A549 (cell line): Measurements from ENCODE around the gene MYMK. TPM values are rescaled to one million over a fixed set of nuclear protein-coding genes. Genes with fewer than 3 reads are reported as not detected.

Source experiments
- ATAC-seq, 2 experiments: fragments of 200-7000 bp in 1 of 2; fragments of >200 bp in 1 of 2; cut with Nextera tagmentation in 1 of 2; cut with Tn5 transposase in 1 of 2; 3 replicates each; pipeline versions ENCODE4 v1.8.0 to v1.9.1; 2018 to 2020; ENCODE audit warnings: mild to moderate bottlenecking in 1 of 2, moderate library complexity in 1 of 2
- CTCF ChIA-PET: fragments of 300-600 bp; sonication (Branson Sonifier 250); formaldehyde crosslinking; extraction: SDS; loops from one replicate; lab custom pipeline; 2021; ENCODE audit warnings: antibody characterized with exemption, inconsistent platforms; lab: Yijun Ruan, JAX
- POLR2A ChIA-PET: fragments of 350-600 bp; formaldehyde crosslinking; extraction: SDS; loops from one replicate; lab custom pipeline; 2021; ENCODE audit warnings: antibody characterized with exemption, inconsistent platforms; lab: Yijun Ruan, JAX
- DNase-seq, 2 experiments: peaks; one replicate each; pipeline versions ENCODE4 v3.0.0 to v3.0.0-alpha.2; 2011 to 2016; ENCODE audit warnings: low read depth in 1 of 2, low spot score in 1 of 2
- FAIRE-seq: peaks from 2 replicates; lab custom pipeline; 2011; peaks lifted over from hg19 to GRCh38; lab: Jason Lieb, UNC
- H3K27ac ChIP-seq, 2 experiments: fragments of >200 bp; sonication (Bioruptor Twin); formaldehyde crosslinking; 3 replicates each; pipeline ENCODE4 v1.5.1; 2016 to 2017
- H3K4me1 ChIP-seq: fragments of >200 bp; sonication (Bioruptor Twin); formaldehyde crosslinking; 3 replicates; pipeline ENCODE4 v1.6.1; 2016
- H3K4me2 ChIP-seq: fragments of >200 bp; sonication (Bioruptor Twin); formaldehyde crosslinking; 3 replicates; pipeline ENCODE4 v1.6.1; 2016
- H3K4me3 ChIP-seq: fragments of >200 bp; sonication (Bioruptor Twin); formaldehyde crosslinking; 3 replicates; pipeline ENCODE4 v1.5.1; 2016
- H3K9me3 ChIP-seq: fragments of >200 bp; sonication (Bioruptor Twin); formaldehyde crosslinking; 3 replicates; pipeline ENCODE4 v1.6.1; 2016
- BHLHE40 ChIP-seq: IDR thresholded peaks from 2 replicates; pipeline ENCODE4 v1.6.1; 2012; ENCODE audit warnings: low read depth, low read length, inconsistent platforms
- CBX2 ChIP-seq: fragments of 200-600 bp; sonication (generic); IDR thresholded peaks from 2 replicates; pipeline ENCODE4 v1.6.1; 2016; ENCODE audit warnings: low read depth, mild to moderate bottlenecking, borderline replicate concordance
- CBX8 ChIP-seq: fragments of 200-600 bp; sonication (generic); IDR thresholded peaks from 2 replicates; pipeline ENCODE4 v1.6.1; 2016
- EHF ChIP-seq: fragments of 250-450 bp; sonication (Bioruptor Pico); IDR thresholded peaks from 2 replicates; pipeline ENCODE4 v1.5.0; 2020; ENCODE audit warnings: mild to moderate bottlenecking
- FOSB ChIP-seq: fragments of 250-450 bp; sonication (Bioruptor Pico); IDR thresholded peaks from 2 replicates; pipeline ENCODE4 v1.5.0; 2020; ENCODE audit warnings: mild to moderate bottlenecking, moderate library complexity
- GATA3 ChIP-seq: IDR thresholded peaks from 2 replicates; pipeline ENCODE4 v1.6.1; 2012; ENCODE audit warnings: borderline replicate concordance
- HEYL ChIP-seq: fragments of 250-450 bp; sonication (Bioruptor Pico); IDR thresholded peaks from 2 replicates; pipeline ENCODE4 v1.8.0; 2021; ENCODE audit warnings: mild to moderate bottlenecking, moderate library complexity
- HOXB13 ChIP-seq: fragments of 250-450 bp; sonication (Bioruptor Pico); IDR thresholded peaks from 2 replicates; pipeline ENCODE4 v1.5.0; 2020; ENCODE audit warnings: low read depth, mild to moderate bottlenecking, moderate library complexity
- JUN ChIP-seq, 2 experiments: fragments of >200 bp; sonication (Bioruptor Twin); formaldehyde crosslinking; IDR thresholded peaks; 2 replicates in 1 of 2; 3 replicates in 1 of 2; pipeline ENCODE4 v1.6.1; 2016 to 2017
- JUNB ChIP-seq: fragments of >200 bp; sonication (Bioruptor Twin); formaldehyde crosslinking; IDR thresholded peaks from 2 replicates; pipeline ENCODE4 v1.6.1; 2016
- KDM1A ChIP-seq: fragments of 200-600 bp; sonication (generic); IDR thresholded peaks from 2 replicates; pipeline ENCODE4 v1.6.1; 2016; ENCODE audit warnings: low read depth, mild to moderate bottlenecking
- NPAS2 ChIP-seq: fragments of 250-450 bp; sonication (Bioruptor Pico); IDR thresholded peaks from 2 replicates; pipeline ENCODE4 v1.8.0; 2022; ENCODE audit warnings: mild to moderate bottlenecking, moderate library complexity, borderline replicate concordance
- PHF8 ChIP-seq: fragments of 200-600 bp; sonication (generic); IDR thresholded peaks from 2 replicates; pipeline ENCODE4 v1.6.1; 2016; ENCODE audit warnings: low read depth, mild to moderate bottlenecking, antibody characterized with exemption, moderate library complexity, borderline replicate concordance
- POLR2A ChIP-seq: IDR thresholded peaks from 2 replicates; pipeline ENCODE4 v1.6.1; 2012; ENCODE audit warnings: mild to moderate bottlenecking, low read length
- POLR2AphosphoS2 ChIP-seq: conservative IDR thresholded peaks from 2 replicates; pipeline ENCODE4 v1.6.1; 2012; ENCODE audit warnings: low read length, improper control_type of control experiment, inconsistent platforms
- TP53 ChIP-seq: fragments of 250-450 bp; sonication (Bioruptor Pico); IDR thresholded peaks from 2 replicates; pipeline ENCODE4 v1.5.0; 2021; ENCODE audit warnings: mild to moderate bottlenecking, moderate library complexity
- ZC3H11A ChIP-seq: fragments of 450-650 bp; IDR thresholded peaks from 2 replicates; pipeline ENCODE4 v1.6.1; 2014; ENCODE audit warnings: antibody characterized with exemption, mild to moderate bottlenecking
- ZFP36 ChIP-seq: fragments of 450-650 bp; IDR thresholded peaks from 2 replicates; pipeline ENCODE4 v1.6.1; 2014; ENCODE audit warnings: borderline replicate concordance; ENCODE audit not compliant: partially characterized antibody
- ZNF302 ChIP-seq: fragments of 250-450 bp; sonication (Bioruptor Pico); IDR thresholded peaks from 2 replicates; pipeline ENCODE4 v1.9.0; 2021; ENCODE audit warnings: inconsistent platforms, mild to moderate bottlenecking, moderate library complexity
- WGBS: methylation state at CpG from one replicate; pipeline ENCODE4 v1.1.6; 2017; ENCODE audit errors: missing lambda C conversion rate; 5-methylcytosine and 5-hydroxymethylcytosine counted together
- polyA plus RNA-seq, 4 experiments: library from polyadenylated mRNA; depleted of rRNA in 3 of 4; stranded (reverse); fragments of >200 nt; fragmentation: RNase III in 1 of 4; extraction: RNeasy Plus Mini Kit Qiagen cat#74134 plus additional on column Dnase treatment in 1 of 4; gene quantifications; 2 replicates in 3 of 4; 3 replicates in 1 of 4; pipeline ENCODE4 v1.2.3, GENCODE V29; 2011 to 2017
- TF ChIP-seq, protein P1 (sequence below): IDR thresholded peaks from 2 replicates; pipeline ENCODE4 v1.6.1; 2012
- TF ChIP-seq, protein P2 (sequence below): fragments of 150-350 bp; IDR thresholded peaks from 2 replicates; pipeline ENCODE4 v1.6.1; 2014; ENCODE audit warnings: low read depth, mild to moderate bottlenecking, low read length
- TF ChIP-seq, protein P3 (sequence below): fragments of >200 bp; sonication (Bioruptor Twin); formaldehyde crosslinking; IDR thresholded peaks from 2 replicates; pipeline ENCODE4 v1.6.1; 2016

The MYMK gene
- polyA plus RNA-seq, 2 of the 4 experiments (the other 2 are of a cell fraction) = not detected

DNA sequence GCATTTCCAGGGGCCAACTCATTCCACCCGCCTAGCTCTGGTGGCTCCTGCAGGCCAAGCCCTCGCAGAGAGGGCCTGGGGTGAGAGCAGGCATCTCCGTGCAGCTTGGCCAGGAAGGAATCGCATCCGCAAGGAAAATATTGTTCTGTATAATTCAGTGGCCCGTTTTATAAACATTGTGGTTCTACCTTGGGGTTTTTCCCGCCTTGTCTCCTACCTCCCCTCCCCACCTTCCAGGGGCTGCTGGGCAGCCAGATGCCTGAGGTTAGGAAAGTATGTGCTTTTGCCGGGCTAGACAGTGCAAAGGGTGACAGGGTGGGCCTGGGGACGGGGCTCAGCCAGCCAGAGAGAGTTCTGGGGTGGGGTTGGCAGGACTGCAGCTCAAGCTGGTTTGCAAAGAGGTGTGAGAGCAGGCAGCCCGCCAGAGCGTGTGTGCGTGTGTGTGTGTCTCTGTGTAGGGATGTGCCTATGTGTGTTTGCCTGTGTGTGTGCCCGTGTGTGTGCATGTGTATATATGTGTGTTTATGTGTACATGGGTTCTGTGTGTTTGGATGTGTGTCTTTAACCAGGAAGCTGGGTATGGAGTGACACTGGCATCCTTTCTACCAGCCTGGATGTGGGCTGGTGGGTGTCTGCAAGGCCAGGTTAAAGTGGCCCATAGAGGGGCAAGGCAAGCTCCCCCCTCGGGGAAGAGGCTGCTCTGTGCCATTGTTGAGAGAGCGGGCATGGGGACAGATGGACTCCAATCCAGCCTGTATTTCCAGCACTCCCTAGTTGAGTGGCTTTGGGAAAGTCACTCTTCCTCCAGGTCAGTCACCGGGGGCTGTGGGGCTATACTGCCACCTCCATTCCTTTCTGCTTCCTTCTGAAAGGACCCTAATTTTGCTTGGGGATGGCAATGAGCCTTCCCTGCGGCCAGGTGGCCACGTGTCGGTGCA is 35.2 kb downstream of the MYMK start (continued):
- no peak for TF ChIP-seq ZC3H11A

GRCh38 chr9:133488686-133489252 is 36.0 kb downstream of the MYMK start:
- TF ChIP-seq PHF8 (no peak), HEYL (CRISPR knock-in tag) (no peak), KDM1A (no peak), POLR2AphosphoS2 (no peak), NPAS2 (CRISPR knock-in tag) (no peak), EHF (CRISPR knock-in tag) (no peak), POLR2A (no peak)
- TF ChIP-seq, protein P1, sequence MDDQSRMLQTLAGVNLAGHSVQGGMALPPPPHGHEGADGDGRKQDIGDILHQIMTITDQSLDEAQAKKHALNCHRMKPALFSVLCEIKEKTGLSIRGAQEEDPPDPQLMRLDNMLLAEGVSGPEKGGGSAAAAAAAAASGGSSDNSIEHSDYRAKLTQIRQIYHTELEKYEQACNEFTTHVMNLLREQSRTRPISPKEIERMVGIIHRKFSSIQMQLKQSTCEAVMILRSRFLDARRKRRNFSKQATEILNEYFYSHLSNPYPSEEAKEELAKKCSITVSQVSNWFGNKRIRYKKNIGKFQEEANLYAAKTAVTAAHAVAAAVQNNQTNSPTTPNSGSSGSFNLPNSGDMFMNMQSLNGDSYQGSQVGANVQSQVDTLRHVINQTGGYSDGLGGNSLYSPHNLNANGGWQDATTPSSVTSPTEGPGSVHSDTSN = no peak
- TF ChIP-seq, protein P2, sequence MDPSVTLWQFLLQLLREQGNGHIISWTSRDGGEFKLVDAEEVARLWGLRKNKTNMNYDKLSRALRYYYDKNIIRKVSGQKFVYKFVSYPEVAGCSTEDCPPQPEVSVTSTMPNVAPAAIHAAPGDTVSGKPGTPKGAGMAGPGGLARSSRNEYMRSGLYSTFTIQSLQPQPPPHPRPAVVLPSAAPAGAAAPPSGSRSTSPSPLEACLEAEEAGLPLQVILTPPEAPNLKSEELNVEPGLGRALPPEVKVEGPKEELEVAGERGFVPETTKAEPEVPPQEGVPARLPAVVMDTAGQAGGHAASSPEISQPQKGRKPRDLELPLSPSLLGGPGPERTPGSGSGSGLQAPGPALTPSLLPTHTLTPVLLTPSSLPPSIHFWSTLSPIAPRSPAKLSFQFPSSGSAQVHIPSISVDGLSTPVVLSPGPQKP = no peak
- TF ChIP-seq, protein P3, sequence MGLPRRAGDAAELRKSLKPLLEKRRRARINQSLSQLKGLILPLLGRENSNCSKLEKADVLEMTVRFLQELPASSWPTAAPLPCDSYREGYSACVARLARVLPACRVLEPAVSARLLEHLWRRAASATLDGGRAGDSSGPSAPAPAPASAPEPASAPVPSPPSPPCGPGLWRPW = no peak
- TF ChIP-seq, all 56 proteins: peak for 0
- no peaks in the 10 kb centered on the region for H3K9me3 ChIP-seq
- FAIRE-seq (no peak), ATAC-seq (no peak), DNase-seq (no peak)
- CTCF ChIA-PET = interaction anchor here (0.6 to 7.6 kb wide), 9 partner anchors 8 to 770 kb away, joined by 3 to 76 read pairs (median 10); partner anchors contain the start of genes ADAMTS13 and SLC2A6
- 70% methylated on average over 15 of the region's 18 CpGs for WGBS
- H3K4me1 ChIP-seq = 0 out of 3 replicates have a peak, but pooled peaks cover 3% of the 10 kb centered on the region
- POLR2A ChIA-PET = no interaction called here
- H3K4me2 ChIP-seq = no peak overlapping the region
- no peak overlapping the region for H3K27ac ChIP-seq
- no peak overlapping the region for H3K4me3 ChIP-seq

DNA sequence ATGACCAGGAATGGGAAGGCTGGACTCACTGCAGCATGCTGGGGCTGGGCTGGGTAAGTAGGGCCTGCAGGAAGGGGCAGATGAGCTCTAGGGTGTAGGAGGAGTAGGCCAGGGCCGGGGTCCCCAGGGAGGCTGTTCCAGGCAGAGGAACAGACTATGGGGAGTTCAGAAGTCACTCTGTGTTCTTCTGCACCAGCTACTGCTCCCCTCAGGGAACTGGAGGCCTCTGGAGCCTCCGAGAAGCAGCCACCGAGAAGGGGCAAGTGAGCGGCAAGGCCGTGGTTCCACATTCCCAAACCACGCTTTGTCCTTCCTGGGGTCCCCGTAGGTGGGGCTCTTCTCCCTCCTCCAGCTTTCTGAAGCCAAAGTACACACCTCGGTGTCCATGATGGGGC is 37.4 kb downstream of the MYMK start:
- no peak overlapping the region for H3K4me3 ChIP-seq
- ChIA-PET CTCF (interaction anchor here (0.6 to 7.6 kb wide), 32 partner anchors 9 to 510 kb away, joined by 3 to 76 read pairs (median 5); partner anchors contain the start of genes ADAMTS13, CACFD1 and SLC2A6), POLR2A (no interaction called here)
- ATAC-seq (no peak), DNase-seq (no peak), FAIRE-seq (no peak)
- no peak overlapping the region for H3K27ac ChIP-seq
- H3K4me2 ChIP-seq = no peak overlapping the region
- 0 out of 3 replicates have a peak, but pooled peaks cover 3% of the 10 kb centered on the region for H3K4me1 ChIP-seq
- no peaks in the 10 kb centered on the region for H3K9me3 ChIP-seq
- WGBS = 77% methylated on average over 7 of the region's 8 CpGs
- no peak for TF ChIP-seq EHF (CRISPR knock-in tag)
- TF ChIP-seq GATA3 = no peak
- TF ChIP-seq ZNF302 (CRISPR knock-in tag) = no peak
- no peak for TF ChIP-seq POLR2AphosphoS2
- no peak for TF ChIP-seq FOSB (CRISPR knock-in tag)
- TF ChIP-seq CBX2 = no peak
- no peak for TF ChIP-seq NPAS2 (CRISPR knock-in tag)
- TF ChIP-seq, protein P3 = no peak
- TF ChIP-seq JUNB = no peak
- TF ChIP-seq HOXB13 (CRISPR knock-in tag) = no peak
- TF ChIP-seq CBX8 = no peak
- no peak for TF ChIP-seq BHLHE40
- no peak for TF ChIP-seq ZFP36
- no peak for TF ChIP-seq TP53 (CRISPR knock-in tag)
- TF ChIP-seq JUN (IDR thresholded peaks at IDR 0.05) = no peak
